B cell (primary cell): ENCODE measurements around the gene COG5. TPM values are rescaled to one million over a fixed set of nuclear protein-coding genes. Genes with fewer than 3 reads are reported as not detected.

Source experiments
- ATAC-seq: fragments of 200-7000 bp; cut with Tn5 transposase; one replicate; pipeline ENCODE4 v1.10.0; 2021; ENCODE audit warnings: low read depth, mild to moderate bottlenecking, moderate number of reproducible peaks, moderate library complexity
- CTCF ChIA-PET: fragments of 350-600 bp; sonication (Branson Sonifier 250); formaldehyde crosslinking; loops from one replicate; lab custom pipeline; 2021; ENCODE audit warnings: antibody characterized with exemption, inconsistent platforms; lab: Charles Lee
- POLR2A ChIA-PET: fragments of 350-600 bp; sonication (Branson Sonifier 250); formaldehyde crosslinking; loops from one replicate; lab custom pipeline; 2021; ENCODE audit warnings: antibody characterized with exemption; lab: Charles Lee
- DNase-seq: peaks from one replicate; pipeline ENCODE4 v3.0.0; 2013
- H2AFZ ChIP-seq: 2 replicates; pipeline ENCODE4 v1.6.1; 2012; ENCODE audit warnings: mild to moderate bottlenecking, low read depth, low read length; ENCODE audit not compliant: insufficient read depth, poor library complexity, severe bottlenecking
- H3K27ac ChIP-seq, 2 donors: 1 replicate in 1 of 2; 2 replicates in 1 of 2; pipeline ENCODE4 v1.5.1; 2012 to 2013; ENCODE audit warnings: low read length in 2 of 2, mild to moderate bottlenecking in 2 of 2, moderate library complexity in 1 of 2
- H3K27me3 ChIP-seq, 4 experiments: fragments of 200-600 bp in 1 of 4; sonication (generic) in 1 of 4; replicated peaks in 1 of 4; 1 replicate in 2 of 4; 2 replicates in 2 of 4; pipeline versions ENCODE4 v1.6.1 to v1.7.0; 2013 to 2016; ENCODE audit warnings: low read length in 3 of 4, mild to moderate bottlenecking in 2 of 4, mixed read lengths in 1 of 4, moderate library complexity in 1 of 4; ENCODE audit not compliant: insufficient read depth in 4 of 4, control insufficient read depth in 3 of 4; ENCODE audit errors: control extremely low read depth in 1 of 4
- H3K36me3 ChIP-seq, 2 experiments: replicated peaks in 1 of 2; 1 replicate in 1 of 2; 2 replicates in 1 of 2; pipeline versions ENCODE4 v1.6.1 to v1.7.1; 2013; ENCODE audit warnings: low read length in 1 of 2; ENCODE audit not compliant: insufficient read depth in 2 of 2, control insufficient read depth in 1 of 2; ENCODE audit errors: control extremely low read depth in 1 of 2, extremely low read depth in 1 of 2
- H3K4me1 ChIP-seq, 2 donors: fragments of 200-600 bp in 1 of 2; sonication (generic) in 1 of 2; 1 replicate in 1 of 2; 2 replicates in 1 of 2; pipeline versions ENCODE4 v1.5.1 to v1.6.1; 2013 to 2017; ENCODE audit warnings: low read length in 2 of 2; ENCODE audit not compliant: control insufficient read depth in 2 of 2, insufficient read depth in 2 of 2
- H3K4me2 ChIP-seq: replicated peaks from 2 replicates; pipeline ENCODE3; 2012; ENCODE audit warnings: mild to moderate bottlenecking, low read depth, low read length; ENCODE audit not compliant: poor library complexity, severe bottlenecking
- H3K4me3 ChIP-seq, 5 experiments: fragments of 200-600 bp in 1 of 5; sonication (generic) in 1 of 5; 1 replicate in 3 of 5; 2 replicates in 2 of 5; pipeline versions ENCODE4 v1.5.1 to v1.7.0; 2011 to 2016; ENCODE audit warnings: low read length in 4 of 5, mild to moderate bottlenecking in 4 of 5, low read depth in 2 of 5, control low read depth in 1 of 5, moderate library complexity in 1 of 5; ENCODE audit not compliant: insufficient read depth in 1 of 5; ENCODE audit errors: control extremely low read depth in 1 of 5, extremely low read depth in 1 of 5
- H3K79me2 ChIP-seq: fragments of 200-600 bp; sonication (generic); one replicate; pipeline ENCODE4 v1.6.0; 2016; ENCODE audit warnings: low read length; ENCODE audit not compliant: control insufficient read depth, insufficient read depth
- H3K9ac ChIP-seq: fragments of 200-600 bp; sonication (generic); 2 replicates; pipeline ENCODE4 v1.6.1; 2017; ENCODE audit warnings: mild to moderate bottlenecking, low read length, moderate library complexity
- H3K9me3 ChIP-seq, 3 donors: one replicate each; pipeline versions ENCODE4 v1.6.1 to v1.7.1; 2013; ENCODE audit warnings: low read length in 2 of 3; ENCODE audit not compliant: control insufficient read depth in 2 of 3, insufficient read depth in 1 of 3; ENCODE audit errors: control extremely low read depth in 1 of 3
- H4K20me1 ChIP-seq: 2 replicates; pipeline ENCODE4 v1.6.0; 2012; ENCODE audit warnings: mild to moderate bottlenecking, low read length; ENCODE audit not compliant: insufficient read depth, control insufficient read depth, poor library complexity, severe bottlenecking
- H3K27ac Mint-ChIP-seq: one replicate; pipeline ENCODE4 v1.8.0; 2021; ENCODE audit warnings: mixed read lengths
- H3K27me3 Mint-ChIP-seq: one replicate; pipeline ENCODE4 v1.8.0; 2021; ENCODE audit warnings: mixed read lengths
- H3K4me1 Mint-ChIP-seq: one replicate; pipeline ENCODE4 v1.8.0; 2021; ENCODE audit warnings: mixed read lengths
- H3K4me3 Mint-ChIP-seq: one replicate; pipeline ENCODE4 v1.8.0; 2021; ENCODE audit warnings: mixed read lengths
- H3K9me3 Mint-ChIP-seq: one replicate; pipeline ENCODE4 v1.8.0; 2022; ENCODE audit warnings: mixed read lengths; ENCODE audit not compliant: insufficient read depth
- EZH2 ChIP-seq: IDR thresholded peaks from 2 replicates; pipeline ENCODE4 v1.6.1; 2012; ENCODE audit warnings: borderline replicate concordance, low read depth, mild to moderate bottlenecking, moderate library complexity, low read length; ENCODE audit not compliant: insufficient read depth, poor library complexity, severe bottlenecking
- WGBS: methylation state at CpG from one replicate; pipeline ENCODE4 v1.1.5; 2013; ENCODE audit warnings: missing lambda C conversion rate; ENCODE audit not compliant: insufficient coverage; 5-methylcytosine and 5-hydroxymethylcytosine counted together
- intact Hi-C: fragments of 100-400 bp; cut with micrococcal nuclease; formaldehyde crosslinking; loops from one replicate; pipeline ENCODE4 v1.10.0; 2022
- polyA plus RNA-seq: library from polyadenylated mRNA; depleted of rRNA; stranded (reverse); fragments of >200 nt; gene quantifications from 2 replicates; pipeline ENCODE4 v1.2.3, GENCODE V29; 2012
- total RNA-seq, 2 donors: library from RNA; stranded (reverse); fragments of 120-200 nt in 1 of 2; gene quantifications; 1 replicate in 1 of 2; 2 replicates in 1 of 2; pipeline versions ENCODE4 v1.2.3 to v1.2.4, GENCODE V29; 2013 to 2022
- TF ChIP-seq, protein P1 (sequence below): fragments of 200-600 bp; IDR thresholded peaks from one replicate; pipeline ENCODE4 v1.8.0; 2022; ENCODE audit warnings: antibody characterized with exemption, mild to moderate bottlenecking

COG5 gene
- total and polyA plus RNA-seq, 2 donors (not counting 1 experiment from before 2014, with no cell fraction given): 7.0 to 73.0 TPM

DNA sequence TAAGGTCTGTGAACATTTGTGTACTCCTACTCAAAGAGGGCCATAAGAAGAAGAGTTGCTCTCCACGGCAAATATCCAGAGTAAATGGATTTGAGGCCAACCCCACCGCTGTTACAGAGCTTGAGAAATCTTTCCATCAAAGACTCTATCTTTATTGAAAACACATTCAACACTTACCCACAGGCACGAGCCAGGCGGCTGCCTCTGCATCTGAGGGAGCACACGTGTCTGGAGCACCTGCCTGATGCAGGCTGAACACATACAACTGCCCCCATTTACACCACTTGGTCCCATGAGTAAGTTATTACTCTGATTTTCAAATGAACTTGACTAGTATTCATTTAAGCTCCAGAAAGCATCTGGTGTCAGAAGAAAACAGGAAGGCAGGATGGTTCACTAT lies 356.3 kb downstream of the COG5 start:
- POLR2A ChIA-PET: interaction anchor here (1.6 kb wide), 1 partner anchor 38 kb away, joined by 3 read pairs; no protein-coding TSS in a partner anchor

GRCh38 chr7:107206706-107207105 lies 357.0 kb downstream of the COG5 start:
- H3K27ac ChIP-seq: no peak overlapping the region
- no peak for ATAC-seq
- no peak overlapping the region for H3K4me2 ChIP-seq
- H3K4me3 ChIP-seq: no peak overlapping the region
- intact Hi-C loops: no loop called here
- CTCF ChIA-PET: interaction anchor here (1.6 kb wide), 1 partner anchor 58 kb away, joined by 3 read pairs; no protein-coding TSS in a partner anchor
- Mint-ChIP-seq H3K27ac (no peak overlapping the region), H3K4me1 (no peaks in the 10 kb centered on the region), H3K4me3 (no peak overlapping the region), H3K27me3 (no peaks in the 10 kb centered on the region), H3K9me3 (no peaks in the 10 kb centered on the region)
- WGBS: 100% methylated on average over 1 of the region's 3 CpGs
- H3K79me2 ChIP-seq: no peaks in the 10 kb centered on the region
- no peak for DNase-seq
- no peak overlapping the region for H3K9ac ChIP-seq
- peaks cover 1 to 68% of the 10 kb centered on the region in 2 experiments for H3K36me3 ChIP-seq
- no peaks in the 10 kb centered on the region for H3K4me1 ChIP-seq
- H2AFZ ChIP-seq: no peak overlapping the region
- no peaks in the 10 kb centered on the region for H3K27me3 ChIP-seq
- POLR2A ChIA-PET: no interaction called here
- TF ChIP-seq, protein P1, sequence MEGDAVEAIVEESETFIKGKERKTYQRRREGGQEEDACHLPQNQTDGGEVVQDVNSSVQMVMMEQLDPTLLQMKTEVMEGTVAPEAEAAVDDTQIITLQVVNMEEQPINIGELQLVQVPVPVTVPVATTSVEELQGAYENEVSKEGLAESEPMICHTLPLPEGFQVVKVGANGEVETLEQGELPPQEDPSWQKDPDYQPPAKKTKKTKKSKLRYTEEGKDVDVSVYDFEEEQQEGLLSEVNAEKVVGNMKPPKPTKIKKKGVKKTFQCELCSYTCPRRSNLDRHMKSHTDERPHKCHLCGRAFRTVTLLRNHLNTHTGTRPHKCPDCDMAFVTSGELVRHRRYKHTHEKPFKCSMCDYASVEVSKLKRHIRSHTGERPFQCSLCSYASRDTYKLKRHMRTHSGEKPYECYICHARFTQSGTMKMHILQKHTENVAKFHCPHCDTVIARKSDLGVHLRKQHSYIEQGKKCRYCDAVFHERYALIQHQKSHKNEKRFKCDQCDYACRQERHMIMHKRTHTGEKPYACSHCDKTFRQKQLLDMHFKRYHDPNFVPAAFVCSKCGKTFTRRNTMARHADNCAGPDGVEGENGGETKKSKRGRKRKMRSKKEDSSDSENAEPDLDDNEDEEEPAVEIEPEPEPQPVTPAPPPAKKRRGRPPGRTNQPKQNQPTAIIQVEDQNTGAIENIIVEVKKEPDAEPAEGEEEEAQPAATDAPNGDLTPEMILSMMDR: no peak
- no peak for TF ChIP-seq EZH2
- no peaks in the 10 kb centered on the region for H3K9me3 ChIP-seq
- no peaks in the 10 kb centered on the region for H4K20me1 ChIP-seq

More for the DNA sequence above, 356.3 kb downstream of the COG5 start:
- Histone ChIP-seq H2AFZ (no peak overlapping the region), H3K4me3 (no peak overlapping the region), H4K20me1 (no peaks in the 10 kb centered on the region), H3K4me1 (no peaks in the 10 kb centered on the region), H3K79me2 (no peaks in the 10 kb centered on the region), H3K9ac (no peak overlapping the region), H3K4me2 (no peak overlapping the region), H3K36me3 (peaks cover 0 to 61% of the 10 kb centered on the region in 2 experiments), H3K27ac (no peak overlapping the region), H3K27me3 (no peaks in the 10 kb centered on the region), H3K9me3 (no peaks in the 10 kb centered on the region)
- Mint-ChIP-seq H3K27me3 (no peaks in the 10 kb centered on the region), H3K9me3 (no peaks in the 10 kb centered on the region), H3K4me3 (no peak overlapping the region), H3K27ac (no peak overlapping the region), H3K4me1 (no peaks in the 10 kb centered on the region)
- intact Hi-C loops: no loop called here
- TF ChIP-seq EZH2: no peak
- TF ChIP-seq, protein P1: no peak
- ATAC-seq: no peak
- DNase-seq: no peak
- CTCF ChIA-PET: interaction anchor here (0.6 kb wide), 1 partner anchor 305 kb away, joined by 3 read pairs; no protein-coding TSS in a partner anchor
- 98% methylated on average over 5 of the region's 5 CpGs for WGBS
